GM20000 (cell line): ENCODE data around the gene ZNF346.

Experiments
- DNase-seq: peaks from one replicate; pipeline ENCODE4 v3.0.0; 2012; ENCODE audit warnings: low spot score
- TF ChIP-seq, protein P1 (sequence below): IDR thresholded peaks from 2 replicates; pipeline ENCODE4 v1.5.1; 2012; ENCODE audit warnings: mild to moderate bottlenecking, control low read depth; ENCODE audit errors: extremely low read depth, missing control alignments

Gene ZNF346

DNA sequence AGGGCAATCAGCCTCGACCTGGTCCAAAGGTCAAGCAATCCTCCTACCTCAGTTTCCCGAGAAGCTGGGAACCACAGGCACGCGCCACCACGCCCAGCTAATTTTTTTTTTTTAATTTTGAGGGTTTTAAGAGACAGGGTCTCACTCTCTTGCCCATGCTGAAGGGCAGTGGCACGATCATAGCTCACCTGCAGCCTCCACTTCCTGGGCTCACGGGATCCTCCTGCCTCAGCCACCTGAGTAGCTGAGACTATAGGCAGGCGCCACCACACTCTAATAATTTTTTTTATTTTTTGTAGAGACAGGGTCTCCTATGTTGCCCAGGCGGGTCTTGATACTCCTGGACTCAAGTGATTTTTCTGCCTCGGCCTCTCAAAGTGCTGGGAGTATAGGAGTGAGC is 17.5 kb upstream of the ZNF346 start:
- DNase-seq = no peak
- TF ChIP-seq, protein P1, sequence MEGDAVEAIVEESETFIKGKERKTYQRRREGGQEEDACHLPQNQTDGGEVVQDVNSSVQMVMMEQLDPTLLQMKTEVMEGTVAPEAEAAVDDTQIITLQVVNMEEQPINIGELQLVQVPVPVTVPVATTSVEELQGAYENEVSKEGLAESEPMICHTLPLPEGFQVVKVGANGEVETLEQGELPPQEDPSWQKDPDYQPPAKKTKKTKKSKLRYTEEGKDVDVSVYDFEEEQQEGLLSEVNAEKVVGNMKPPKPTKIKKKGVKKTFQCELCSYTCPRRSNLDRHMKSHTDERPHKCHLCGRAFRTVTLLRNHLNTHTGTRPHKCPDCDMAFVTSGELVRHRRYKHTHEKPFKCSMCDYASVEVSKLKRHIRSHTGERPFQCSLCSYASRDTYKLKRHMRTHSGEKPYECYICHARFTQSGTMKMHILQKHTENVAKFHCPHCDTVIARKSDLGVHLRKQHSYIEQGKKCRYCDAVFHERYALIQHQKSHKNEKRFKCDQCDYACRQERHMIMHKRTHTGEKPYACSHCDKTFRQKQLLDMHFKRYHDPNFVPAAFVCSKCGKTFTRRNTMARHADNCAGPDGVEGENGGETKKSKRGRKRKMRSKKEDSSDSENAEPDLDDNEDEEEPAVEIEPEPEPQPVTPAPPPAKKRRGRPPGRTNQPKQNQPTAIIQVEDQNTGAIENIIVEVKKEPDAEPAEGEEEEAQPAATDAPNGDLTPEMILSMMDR = no peak

DNA sequence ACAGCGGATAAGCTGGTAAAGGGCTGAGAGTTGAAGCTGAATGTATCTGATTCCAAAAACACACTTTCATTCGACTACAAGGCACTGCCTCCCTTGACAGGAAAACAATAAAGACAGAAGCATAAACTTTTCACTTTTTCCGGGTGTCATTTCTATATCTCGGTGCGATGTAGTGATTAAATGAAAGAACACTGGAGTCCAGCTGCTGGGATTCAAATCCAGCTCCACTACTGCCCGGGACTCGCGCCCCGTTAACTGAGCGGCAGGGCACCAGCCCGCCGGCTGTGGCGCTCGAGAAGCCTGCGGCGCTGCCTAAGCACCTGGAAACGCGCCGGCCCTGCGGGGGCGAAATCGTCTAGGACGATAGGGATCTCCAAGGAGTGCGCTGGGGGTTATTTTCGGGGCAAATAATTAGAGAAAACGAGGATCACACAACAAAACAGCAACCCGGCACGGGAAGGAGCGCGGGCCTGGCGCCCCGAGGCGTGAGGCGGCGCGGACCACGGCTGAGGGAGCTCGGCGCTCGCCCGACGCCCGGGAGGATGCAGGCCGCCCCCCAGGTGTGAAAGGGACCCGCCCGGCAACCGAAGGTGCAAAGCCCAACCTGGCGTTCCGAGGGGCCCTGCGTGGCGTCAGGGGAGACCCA is 16.8 kb upstream of the ZNF346 start:
- TF ChIP-seq, protein P1 = peak; percentile 55
- peak; percentile 67 for DNase-seq

DNA sequence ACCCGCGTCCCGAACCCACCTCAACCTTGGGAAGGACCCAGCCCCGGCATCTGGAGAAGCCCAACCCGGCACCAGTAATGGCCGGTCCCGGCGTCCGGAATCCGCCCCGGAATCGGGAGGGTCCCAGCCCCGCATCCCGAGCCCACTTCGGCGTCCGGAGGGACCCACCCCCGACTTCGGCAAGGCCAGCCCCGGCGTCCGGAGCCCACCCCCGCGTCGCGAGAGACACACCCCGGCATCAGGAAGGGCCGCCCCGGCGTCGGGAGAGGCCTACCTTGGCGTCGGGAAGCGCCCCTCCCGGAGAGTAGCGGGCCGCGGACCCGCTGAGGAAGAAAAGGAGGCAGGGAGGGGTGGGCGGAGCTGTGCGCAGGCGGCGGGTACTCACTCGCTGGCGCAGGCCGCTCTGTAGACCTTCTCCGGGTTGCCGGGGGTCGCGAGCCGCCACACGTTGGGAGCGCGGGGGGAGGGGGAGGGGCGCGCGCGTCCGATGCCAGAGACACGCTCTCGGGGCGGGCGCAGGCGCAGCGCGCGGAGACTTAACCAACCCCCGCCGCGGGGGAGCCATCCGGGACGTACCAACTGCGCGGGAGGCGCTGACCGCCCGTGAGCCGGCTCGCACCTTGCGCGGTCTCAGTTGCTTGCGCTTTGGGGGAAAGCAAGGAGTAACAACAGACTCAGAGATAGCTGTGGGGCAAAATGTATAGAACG is 16.1 kb upstream of the ZNF346 start, which contains the start of gene UIMC1:
Gene UIMC1 (minus strand): TSS at position 515 of the 708 bp plus-strand sequence. CDS start 24,164 bp downstream, outside the sequence.
- DNase-seq = peak; percentile 93
- TF ChIP-seq, protein P1 = no peak

DNA sequence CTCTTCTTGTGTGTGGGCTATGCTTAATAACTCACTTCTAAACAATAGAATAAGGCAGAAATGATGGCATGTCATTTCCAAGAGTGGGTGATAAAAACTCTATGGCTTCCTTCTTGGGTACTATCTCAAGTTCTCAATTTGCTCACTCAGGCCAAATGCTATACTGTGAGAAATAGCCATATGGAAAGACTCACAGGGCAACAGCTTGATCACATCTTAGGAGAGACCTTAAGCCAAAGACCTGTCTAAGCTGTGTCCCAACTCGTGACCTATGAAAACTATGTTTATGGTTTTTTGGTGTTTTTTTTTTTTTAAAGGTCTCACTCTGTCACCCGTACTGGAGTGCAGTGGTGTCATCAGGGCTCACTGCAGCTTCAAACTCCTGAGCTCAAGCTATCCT is 13.8 kb upstream of the ZNF346 start:
- DNase-seq = no peak
- TF ChIP-seq, protein P1 = no peak

DNA sequence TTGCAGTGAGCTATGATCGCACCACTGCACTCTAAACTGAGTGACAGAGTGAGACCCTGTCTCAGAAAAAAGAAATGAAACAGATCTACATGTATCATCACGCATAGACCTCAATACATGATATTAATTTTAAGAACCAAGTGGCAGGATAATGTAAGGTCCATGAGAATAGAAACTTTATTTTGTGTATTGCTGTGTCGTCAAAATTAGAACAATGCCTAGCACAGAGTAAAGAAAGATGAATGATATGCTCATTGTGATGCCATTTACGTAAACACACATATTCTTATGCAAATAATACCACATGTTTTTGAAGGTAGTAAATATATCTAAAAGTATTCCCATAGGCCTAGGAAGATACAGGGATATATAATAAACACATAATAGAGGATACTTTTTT is 12.3 kb upstream of the ZNF346 start:
- no peak for DNase-seq
- TF ChIP-seq, protein P1 = no peak

DNA sequence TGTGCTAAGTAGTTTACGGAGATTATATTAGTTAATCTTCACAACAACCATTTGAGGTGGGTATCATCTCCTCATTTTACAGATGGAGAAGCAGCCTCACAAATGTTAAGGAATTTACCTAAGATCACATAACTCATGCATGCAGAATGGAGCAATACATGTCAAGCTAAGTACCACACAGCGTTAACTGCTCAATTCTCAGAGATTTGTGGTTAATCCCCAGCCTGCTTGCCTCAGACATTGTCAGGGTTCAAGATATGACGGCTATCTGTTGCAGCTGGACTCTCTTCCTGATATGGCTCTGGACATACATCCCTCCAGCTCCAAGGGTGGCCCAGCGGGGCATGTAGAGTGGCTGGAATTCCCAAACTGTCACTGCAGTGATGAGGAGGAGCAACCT is 7.3 kb upstream of the ZNF346 start:
- TF ChIP-seq, protein P1 = no peak

DNA sequence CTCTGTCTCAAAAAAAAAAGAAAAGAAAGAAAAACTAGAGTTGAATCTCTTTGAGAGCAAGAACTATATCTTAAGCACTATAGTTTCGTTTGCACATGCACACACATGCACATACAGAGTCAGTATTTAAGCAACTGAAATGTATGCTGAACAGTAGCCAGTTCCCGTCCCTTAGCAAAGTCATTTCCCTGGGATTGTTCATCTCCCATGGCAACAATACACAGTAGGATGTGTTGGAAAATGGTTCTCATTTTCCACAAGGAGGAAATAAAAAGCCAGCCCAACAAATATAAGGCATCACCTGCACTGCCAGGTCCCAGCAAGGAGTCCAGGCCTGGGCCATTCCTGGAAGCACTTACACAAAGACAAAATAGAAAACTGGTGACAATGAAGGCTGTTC is 4.2 kb upstream of the ZNF346 start:
- TF ChIP-seq, protein P1 = no peak

More for the DNA sequence above, 7.3 kb upstream of the ZNF346 start:
- DNase-seq = no peak

More for the DNA sequence above, 4.2 kb upstream of the ZNF346 start:
- no peak for DNase-seq
